Esophagus (tissue), 2 donors: ENCODE results near the gene TSKU. TPM values are rescaled to one million over a fixed set of nuclear protein-coding genes. Genes with fewer than 3 reads are reported as not detected.

Experiments
- H3K27ac ChIP-seq, 2 donors: one replicate each; pipeline ENCODE4 v1.5.1; 2013; ENCODE audit warnings: low read depth in 2 of 2, mild to moderate bottlenecking in 2 of 2, inconsistent platforms in 1 of 2, low read length in 1 of 2, moderate library complexity in 1 of 2
- H3K27me3 ChIP-seq, 2 donors: one replicate each; pipeline ENCODE4 v1.6.1; 2013; ENCODE audit warnings: low read length in 2 of 2, control low read depth in 1 of 2, mild to moderate bottlenecking in 1 of 2; ENCODE audit not compliant: insufficient read depth in 2 of 2, control insufficient read depth in 1 of 2
- H3K36me3 ChIP-seq, 2 donors: one replicate each; pipeline ENCODE4 v1.6.1; 2013; ENCODE audit warnings: low read length in 1 of 2; ENCODE audit not compliant: control insufficient read depth in 2 of 2, insufficient read depth in 2 of 2
- H3K4me1 ChIP-seq, 2 donors: one replicate each; pipeline ENCODE4 v1.6.1; 2013; ENCODE audit warnings: low read length in 1 of 2; ENCODE audit not compliant: control insufficient read depth in 2 of 2, insufficient read depth in 2 of 2
- H3K4me3 ChIP-seq, 2 donors: one replicate each; pipeline ENCODE4 v1.5.1; 2013; ENCODE audit warnings: low read length in 2 of 2, mild to moderate bottlenecking in 2 of 2, low read depth in 1 of 2, moderate library complexity in 1 of 2
- H3K9me3 ChIP-seq, 2 donors: one replicate each; pipeline ENCODE4 v1.6.1; 2013; ENCODE audit warnings: mild to moderate bottlenecking in 2 of 2, low read depth in 1 of 2, low read length in 1 of 2, moderate library complexity in 1 of 2; ENCODE audit not compliant: control insufficient read depth in 2 of 2, insufficient read depth in 1 of 2
- WGBS, 2 donors: extraction: QIAGEN DNeasy Blood & Tissue Kit; methylation state at CpG; one replicate each; pipeline ENCODE4 v1.1.7; 2013; 5-methylcytosine and 5-hydroxymethylcytosine counted together
- polyA plus RNA-seq, 2 donors: library from polyadenylated mRNA; stranded (reverse); fragments of 200-250 nt; gene quantifications; one replicate each; pipeline ENCODE4 v1.2.3, GENCODE V29; 2013
- donor health status: healthy with polysubstance abuse.
- donor health status: Bipolar disorder and iron deficiency.

Gene TSKU
- polyA plus RNA-seq, 2 donors: 23.9 to 34.8 TPM

GRCh38 chr11:76830639-76831327 lies 47.6 kb downstream of the TSKU start:
- Histone ChIP-seq H3K4me3 (no peak overlapping the region), H3K9me3 (no peaks in the 10 kb centered on the region)
- 28 to 43% methylated on average over 9 of the region's 9 CpGs for WGBS, 2 donors

GRCh38 chr11:76831686-76832310 lies 48.6 kb downstream of the TSKU start:
- H3K27me3 ChIP-seq: no peaks in the 10 kb centered on the region
- H3K36me3 ChIP-seq: no peaks in the 10 kb centered on the region
- no peak overlapping the region for H3K27ac ChIP-seq
- 97 to 100% methylated on average over 4 of the region's 4 CpGs for WGBS, 2 donors
- H3K9me3 ChIP-seq: no peaks in the 10 kb centered on the region
- no peak overlapping the region for H3K4me3 ChIP-seq
- H3K4me1 ChIP-seq: peaks cover 2 to 6% of the 10 kb centered on the region in 2 donors

More at GRCh38 chr11:76830639-76831327, 47.6 kb downstream of the TSKU start:
- Histone ChIP-seq H3K4me1 (peaks cover 2 to 4% of the 10 kb centered on the region in 2 donors), H3K27me3 (no peaks in the 10 kb centered on the region), H3K27ac (no peak overlapping the region), H3K36me3 (no peaks in the 10 kb centered on the region)

GRCh38 chr11:76832361-76832760 lies 49.2 kb downstream of the TSKU start:
- peaks cover 2 to 8% of the 10 kb centered on the region in 2 donors for H3K4me1 ChIP-seq
- no peak overlapping the region for H3K4me3 ChIP-seq
- no peaks in the 10 kb centered on the region for H3K9me3 ChIP-seq

GRCh38 chr11:76834151-76834550 lies 51.0 kb downstream of the TSKU start:
- Histone ChIP-seq H3K36me3 (no peaks in the 10 kb centered on the region), H3K4me3 (no peak overlapping the region), H3K4me1 (peaks cover 2 to 10% of the 10 kb centered on the region in 2 donors), H3K27ac (no peak overlapping the region), H3K27me3 (no peaks in the 10 kb centered on the region), H3K9me3 (no peaks in the 10 kb centered on the region)
- WGBS, 2 donors: 71 to 81% methylated on average over 3 of the region's 3 CpGs

More at GRCh38 chr11:76832361-76832760, 49.2 kb downstream of the TSKU start:
- Histone ChIP-seq H3K36me3 (no peaks in the 10 kb centered on the region), H3K27me3 (no peaks in the 10 kb centered on the region), H3K27ac (no peak overlapping the region)

- whole genome bisulfite sequencing, 2 donors: 91 to 92% methylated on average over 2 of the region's 2 CpGs
- Histone ChIP-seq H3K27ac (no peak overlapping the region), H3K4me3 (no peak overlapping the region), H3K36me3 (no peaks in the 10 kb centered on the region), H3K4me1 (peaks cover 2 to 10% of the 10 kb centered on the region in 2 donors), H3K9me3 (no peaks in the 10 kb centered on the region), H3K27me3 (no peaks in the 10 kb centered on the region)
Observed at GRCh38 chr11:76835036-76835435, 51.9 kb downstream of the TSKU start.

GRCh38 chr11:76835928-76836612 lies 52.9 kb downstream of the TSKU start:
- 42 to 50% methylated on average over 5 of the region's 5 CpGs for WGBS, 2 donors
- H3K4me1 ChIP-seq: peaks cover 0 to 6% of the 10 kb centered on the region in 2 donors
- no peaks in the 10 kb centered on the region for H3K27me3 ChIP-seq
- H3K27ac ChIP-seq: no peak overlapping the region
- H3K9me3 ChIP-seq: no peaks in the 10 kb centered on the region
- no peaks in the 10 kb centered on the region for H3K36me3 ChIP-seq
- no peak overlapping the region for H3K4me3 ChIP-seq

GRCh38 chr11:76836613-76837291 lies 53.6 kb downstream of the TSKU start:
- Histone ChIP-seq H3K9me3 (no peaks in the 10 kb centered on the region), H3K27me3 (no peaks in the 10 kb centered on the region), H3K4me3 (no peak overlapping the region), H3K4me1 (peaks cover 0 to 6% of the 10 kb centered on the region in 2 donors), H3K36me3 (no peaks in the 10 kb centered on the region), H3K27ac (peak overlapping the region in 1 of 2 donors; percentile 42)
- WGBS, 2 donors: 56% methylated on average over 11 of the region's 11 CpGs

GRCh38 chr11:76837696-76838677 lies 54.8 kb downstream of the TSKU start:
- H3K27ac ChIP-seq: no peak overlapping the region
- WGBS, 2 donors: 43 to 53% methylated on average over 7 of the region's 7 CpGs
- H3K36me3 ChIP-seq: no peaks in the 10 kb centered on the region
- no peak overlapping the region for H3K4me3 ChIP-seq
- H3K4me1 ChIP-seq: peaks cover 0 to 6% of the 10 kb centered on the region in 2 donors
- no peaks in the 10 kb centered on the region for H3K27me3 ChIP-seq
- no peaks in the 10 kb centered on the region for H3K9me3 ChIP-seq
